Prostate gland (tissue), 2 donors: ENCODE measurements around the gene SLU7.

ENCODE experiments used
- CTCF ChIP-seq, 4 experiments: fragments of 200-600 bp in 2 of 4; fragments of 450-650 bp in 2 of 4; sonication (generic) in 2 of 4; IDR thresholded peaks; 1 replicate in 3 of 4; 2 replicates in 1 of 4; pipeline ENCODE4 v1.5.1; 2016 to 2019; ENCODE audit warnings: antibody characterized with exemption in 4 of 4, mild to moderate bottlenecking in 2 of 4, moderate library complexity in 2 of 4
- POLR2A ChIP-seq: fragments of 450-650 bp; IDR thresholded peaks from one replicate; pipeline ENCODE4 v1.6.1; 2016; ENCODE audit warnings: antibody characterized with exemption, mild to moderate bottlenecking

- TF ChIP-seq CTCF (IDR thresholded peaks at IDR 0.05) (no peak), POLR2A (peak; percentile 70)
These were observed 2.9 kb upstream of the SLU7 start, which contains the start of gene PTTG1 for GRCh38 chr5:160421625-160422258.
